NCI-H1436 (cell line): ENCODE measurements around the gene RTL3.
A peak's percentile ranks its signal among the peaks of the same experiment; 100 is the strongest.
"Not testable (repeated sequence)": the region's sequence is repeated elsewhere in the genome, so short reads cannot be mapped to it uniquely, and the experiment has no call there.

ENCODE experiments used
- DNase-seq: peaks from one replicate; lab custom pipeline; 2025; lab: John Stamatoyannopoulos, UW

The RTL3 gene, protein sequence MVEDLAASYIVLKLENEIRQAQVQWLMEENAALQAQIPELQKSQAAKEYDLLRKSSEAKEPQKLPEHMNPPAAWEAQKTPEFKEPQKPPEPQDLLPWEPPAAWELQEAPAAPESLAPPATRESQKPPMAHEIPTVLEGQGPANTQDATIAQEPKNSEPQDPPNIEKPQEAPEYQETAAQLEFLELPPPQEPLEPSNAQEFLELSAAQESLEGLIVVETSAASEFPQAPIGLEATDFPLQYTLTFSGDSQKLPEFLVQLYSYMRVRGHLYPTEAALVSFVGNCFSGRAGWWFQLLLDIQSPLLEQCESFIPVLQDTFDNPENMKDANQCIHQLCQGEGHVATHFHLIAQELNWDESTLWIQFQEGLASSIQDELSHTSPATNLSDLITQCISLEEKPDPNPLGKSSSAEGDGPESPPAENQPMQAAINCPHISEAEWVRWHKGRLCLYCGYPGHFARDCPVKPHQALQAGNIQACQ

DNA sequence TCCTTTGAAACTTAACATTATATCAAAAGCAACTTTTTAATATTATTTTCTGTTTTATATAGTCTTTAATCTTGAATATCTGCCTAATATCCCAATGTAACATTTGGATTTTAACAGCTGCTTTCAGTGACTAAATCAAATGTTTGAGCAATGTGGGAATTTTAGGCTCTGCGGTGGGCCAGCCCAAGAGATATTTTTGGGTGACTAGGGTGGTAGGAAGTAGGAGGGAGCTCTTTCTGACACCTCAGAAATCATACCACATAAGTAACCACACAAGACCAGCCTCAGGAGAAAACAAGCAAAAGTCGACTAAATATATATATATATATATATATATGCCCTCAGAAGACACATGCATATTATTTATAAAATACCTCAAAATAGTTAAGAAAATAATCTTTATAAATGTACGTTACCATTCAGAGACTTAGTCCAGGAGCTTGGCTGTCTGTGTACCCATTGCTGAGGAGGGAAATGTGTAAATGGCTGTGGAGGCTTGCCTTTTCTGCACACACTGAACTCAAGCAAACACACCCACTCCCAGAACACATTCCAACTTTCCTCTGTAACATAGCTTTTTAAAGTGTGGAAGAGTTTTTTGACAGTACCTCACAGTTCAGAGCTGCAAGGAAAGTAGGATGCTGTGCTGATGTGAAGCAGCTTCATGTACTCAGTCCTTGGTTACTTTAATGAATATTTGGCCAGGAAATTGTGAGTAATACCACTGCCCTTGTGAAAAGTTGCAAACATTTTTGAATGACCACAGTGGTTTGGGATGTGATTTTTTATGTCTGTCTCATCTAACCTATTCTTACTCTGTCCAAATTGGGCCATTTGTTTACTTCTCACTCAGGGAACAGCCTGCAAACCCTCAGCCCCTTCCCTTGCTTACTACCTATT lies at the start of gene RTL3:
Gene RTL3 (minus strand): TSS at position 484 of the 900 bp plus-strand sequence. CDS start 908 bp downstream, outside the sequence.
- DNase-seq, result no peak

DNA sequence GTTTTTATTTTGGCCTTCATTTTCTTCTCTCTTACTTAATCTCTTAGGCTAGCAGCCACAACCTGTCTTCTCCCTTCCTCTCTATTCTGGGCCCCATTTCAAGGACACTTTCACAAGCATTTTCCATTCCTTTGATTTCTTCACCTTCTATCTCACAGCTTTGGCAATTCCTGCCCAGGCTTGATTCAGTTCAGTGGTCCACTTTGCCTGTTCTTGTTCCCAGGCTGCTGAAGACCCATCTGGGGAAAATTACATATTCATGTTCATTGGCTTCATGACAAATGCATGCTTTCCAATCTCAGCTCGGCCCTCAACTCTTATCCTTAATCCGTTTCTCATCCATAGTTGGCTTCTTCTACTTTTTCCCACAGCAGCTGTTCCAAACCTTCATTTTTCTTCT lies 49.7 kb upstream of the RTL3 start:
- DNase-seq, result no peak

DNA sequence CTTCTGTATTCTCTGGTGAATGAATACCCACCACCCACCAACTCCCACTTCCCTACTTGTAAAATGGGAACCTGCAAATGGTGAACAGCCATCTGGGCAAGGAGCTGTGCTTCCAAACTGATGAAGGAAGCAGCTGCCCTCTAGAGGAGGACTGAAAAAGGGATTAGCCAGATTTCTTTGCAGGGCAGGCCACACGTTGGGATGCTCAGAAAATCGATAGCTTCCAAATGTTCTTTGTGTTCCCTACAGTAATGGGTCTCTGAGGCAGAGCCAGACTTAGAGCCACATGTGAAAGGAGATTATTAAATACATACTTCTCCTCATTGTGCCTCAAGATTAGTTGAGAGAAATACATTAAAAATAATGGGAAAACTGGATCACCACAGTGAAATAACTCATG lies 49.1 kb upstream of the RTL3 start:
- DNase-seq, result peak; percentile 0

DNA sequence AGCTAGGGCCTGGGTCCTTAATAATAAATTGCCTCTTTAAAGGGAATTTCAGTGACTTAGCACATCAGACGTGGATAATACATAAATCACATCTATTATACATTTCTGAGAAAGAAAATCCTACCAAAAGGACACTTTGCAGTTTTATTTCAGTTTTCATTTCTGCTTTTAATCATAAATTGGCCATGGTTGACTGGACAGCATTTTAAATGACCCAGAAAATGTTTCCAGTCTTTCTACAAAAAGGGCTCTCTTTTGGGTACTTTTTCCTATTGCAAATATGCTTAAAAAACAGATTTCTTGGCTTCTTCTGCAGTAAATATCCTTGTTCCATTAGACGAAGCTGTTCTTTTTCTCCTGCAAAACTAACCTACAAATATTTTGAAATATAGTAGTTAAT lies 46.9 kb upstream of the RTL3 start:
- no peak for DNase-seq

DNA sequence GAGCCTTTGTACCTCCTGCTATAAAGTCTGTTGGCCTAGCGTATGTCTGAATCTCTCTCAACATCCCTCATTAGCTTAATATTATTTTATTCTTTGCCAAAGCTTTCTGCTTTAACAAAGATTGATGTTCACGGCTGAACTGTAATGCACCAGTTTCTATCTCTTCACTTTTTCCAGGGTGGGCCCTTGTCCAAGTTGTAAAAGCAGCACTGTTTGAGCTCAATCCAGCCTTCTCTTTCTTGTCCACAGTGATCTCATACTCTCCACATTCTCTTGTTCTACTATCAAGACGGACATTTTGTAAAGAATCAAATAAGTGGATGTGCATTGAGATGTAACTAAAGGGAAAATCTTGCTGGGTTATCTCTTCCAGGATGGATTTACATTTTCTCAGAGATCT lies 34.4 kb upstream of the RTL3 start:
- DNase-seq, result no peak

DNA sequence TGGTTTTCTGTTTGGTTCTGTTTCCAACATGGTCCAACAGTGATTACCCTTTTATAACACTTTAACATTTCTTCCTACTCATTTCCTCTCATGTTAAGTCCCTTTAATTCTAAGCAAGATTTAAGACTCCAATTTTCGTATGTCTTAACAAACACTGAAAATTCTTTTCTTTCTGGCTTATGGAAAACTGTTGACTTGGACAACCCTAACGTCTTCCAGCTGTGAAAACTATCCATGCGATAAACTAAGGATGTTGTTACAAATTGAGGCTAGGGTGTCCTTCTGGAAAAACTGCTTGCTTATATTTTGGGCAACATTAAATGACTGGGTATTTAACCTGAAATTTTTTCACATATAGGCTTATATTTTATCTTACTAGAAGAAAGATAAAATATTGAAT lies 33.9 kb upstream of the RTL3 start:
- no peak for DNase-seq

DNA sequence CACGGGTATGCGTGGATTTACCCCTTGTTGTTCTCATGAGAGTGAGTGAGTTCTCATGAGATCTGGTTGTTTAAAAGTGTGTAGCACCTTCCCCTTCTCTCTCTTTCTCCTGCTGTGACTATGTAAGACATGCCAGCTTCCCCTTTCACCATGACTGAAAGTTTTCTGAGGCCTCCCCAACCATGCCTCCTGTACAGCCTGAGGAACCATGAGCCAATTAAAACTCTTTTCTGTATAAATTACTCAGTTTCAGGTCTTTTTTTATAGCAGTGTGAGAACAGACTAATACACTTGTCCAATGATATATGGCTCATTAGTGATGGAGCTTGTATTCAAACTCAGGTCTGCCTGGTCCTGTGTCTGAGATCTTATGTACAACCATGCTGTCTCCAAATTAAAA lies 28.5 kb upstream of the RTL3 start:
- DNase-seq, result no peak

DNA sequence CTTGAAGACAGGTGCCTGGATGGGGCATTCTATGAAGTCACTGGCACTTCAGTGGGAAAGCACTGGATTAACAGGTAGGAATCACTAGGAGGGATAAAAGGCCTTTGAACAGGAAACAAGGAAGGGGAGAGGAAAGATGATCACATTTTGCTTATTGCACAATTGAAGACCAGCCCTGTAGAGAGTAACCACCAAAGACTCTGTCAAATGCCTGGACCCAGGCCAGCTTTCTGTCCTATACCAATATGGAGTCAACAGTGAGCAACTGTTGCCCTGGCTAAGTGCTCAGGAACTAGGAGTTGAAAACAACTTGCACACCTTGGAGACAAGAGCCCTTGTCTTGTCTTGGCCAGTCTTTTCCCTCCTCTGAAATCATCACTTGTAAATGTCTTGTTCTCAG lies 14.1 kb upstream of the RTL3 start:
- DNase-seq, result no peak

DNA sequence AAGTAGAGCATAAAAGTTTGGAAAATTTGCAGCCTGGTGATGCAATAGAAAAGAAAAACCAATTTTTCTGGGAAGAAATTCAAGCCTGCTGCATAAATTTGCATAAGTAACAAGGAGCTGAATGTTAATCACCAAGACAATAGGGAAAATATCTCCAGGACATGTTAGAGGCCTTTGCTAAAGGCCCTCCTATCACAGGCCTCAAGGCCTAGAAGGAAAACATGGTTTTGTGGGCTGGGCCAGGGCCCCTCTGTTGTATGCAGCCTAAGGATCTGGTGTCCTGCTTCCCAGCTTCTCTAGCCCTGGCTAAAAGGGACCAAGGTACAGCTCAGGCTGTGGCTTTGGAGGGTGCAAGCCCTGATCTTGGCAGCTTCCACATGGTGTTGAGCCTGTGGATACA lies 6.2 kb upstream of the RTL3 start:
- no peak for DNase-seq

DNA sequence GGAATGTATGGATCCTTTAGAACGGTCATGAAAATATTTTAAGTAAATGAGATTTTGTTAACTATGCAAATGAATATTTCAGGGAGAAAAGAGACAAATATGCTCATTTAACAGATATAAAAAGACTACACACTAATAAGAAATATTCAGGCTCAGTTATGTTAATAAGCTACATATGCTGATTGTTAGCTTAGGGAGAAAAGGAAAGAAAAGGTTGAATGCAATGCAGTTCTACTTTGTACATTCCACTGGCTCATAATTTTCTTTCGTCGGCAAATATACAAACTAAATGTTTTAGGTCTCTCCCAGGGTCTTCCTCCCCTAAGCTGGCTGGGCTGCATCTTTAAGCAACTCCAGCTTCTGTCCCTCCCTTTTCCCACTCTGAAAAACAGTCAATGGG lies 2.7 kb upstream of the RTL3 start:
- DNase-seq, result no peak

DNA sequence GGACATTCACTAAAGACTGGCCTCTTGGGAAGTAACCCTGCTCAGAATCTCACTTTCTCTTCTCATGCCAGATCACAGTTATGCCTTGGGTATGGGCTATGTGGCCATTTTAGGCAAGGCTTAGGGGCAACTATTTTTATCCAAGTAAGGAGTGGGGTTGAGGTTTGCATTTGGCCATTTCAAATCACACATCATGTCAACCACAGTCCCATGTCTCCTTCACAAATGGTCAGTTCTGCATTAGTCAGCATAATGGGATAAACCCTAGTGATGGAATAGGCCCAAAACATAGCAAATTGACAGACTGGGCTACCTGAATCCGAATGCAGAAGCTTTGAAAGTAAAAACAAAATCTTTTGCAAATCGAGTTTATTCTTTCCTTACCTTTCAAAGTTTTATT lies 827 bp upstream of the RTL3 start:
- no peak for DNase-seq

DNA sequence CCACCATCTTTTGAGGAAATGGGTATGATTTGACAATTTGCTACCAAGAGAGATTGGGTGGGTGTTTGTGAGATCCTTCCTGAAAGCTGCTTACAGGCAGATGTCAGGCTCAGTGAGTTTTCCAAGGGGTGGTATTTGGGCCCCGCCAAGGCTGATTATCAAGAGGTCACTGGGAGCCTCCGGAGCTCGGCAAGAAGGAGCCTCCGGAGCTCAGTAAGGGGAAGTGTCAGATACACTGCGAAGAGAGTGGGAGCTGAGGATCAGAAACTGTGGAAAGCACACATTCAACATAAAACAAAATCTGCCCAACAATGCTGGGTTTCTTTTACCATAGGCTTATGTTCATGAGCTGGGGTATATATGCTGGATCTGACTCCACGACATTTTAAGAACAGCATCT lies 714 bp downstream of the RTL3 start:
- DNase-seq, result no peak

DNA sequence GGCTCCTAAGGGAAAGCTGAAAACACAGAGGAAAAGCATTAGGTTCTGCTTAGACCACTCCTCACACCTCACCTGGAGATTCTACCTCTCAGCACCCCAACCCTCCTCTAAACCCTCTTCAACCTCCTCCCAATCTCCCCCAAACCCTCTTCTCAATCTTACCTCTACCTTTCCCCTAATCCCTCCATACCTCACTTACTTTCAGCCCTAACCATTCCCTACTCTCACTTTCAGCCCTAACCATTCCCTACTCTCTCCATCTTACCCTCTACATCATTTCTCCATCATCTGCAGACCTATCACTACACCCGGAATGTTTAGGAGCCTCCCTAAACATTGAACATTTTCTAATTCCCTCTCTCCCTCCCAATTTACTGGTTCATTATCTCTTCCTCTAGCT lies 3.5 kb downstream of the RTL3 start:
- DNase-seq, result no peak

DNA sequence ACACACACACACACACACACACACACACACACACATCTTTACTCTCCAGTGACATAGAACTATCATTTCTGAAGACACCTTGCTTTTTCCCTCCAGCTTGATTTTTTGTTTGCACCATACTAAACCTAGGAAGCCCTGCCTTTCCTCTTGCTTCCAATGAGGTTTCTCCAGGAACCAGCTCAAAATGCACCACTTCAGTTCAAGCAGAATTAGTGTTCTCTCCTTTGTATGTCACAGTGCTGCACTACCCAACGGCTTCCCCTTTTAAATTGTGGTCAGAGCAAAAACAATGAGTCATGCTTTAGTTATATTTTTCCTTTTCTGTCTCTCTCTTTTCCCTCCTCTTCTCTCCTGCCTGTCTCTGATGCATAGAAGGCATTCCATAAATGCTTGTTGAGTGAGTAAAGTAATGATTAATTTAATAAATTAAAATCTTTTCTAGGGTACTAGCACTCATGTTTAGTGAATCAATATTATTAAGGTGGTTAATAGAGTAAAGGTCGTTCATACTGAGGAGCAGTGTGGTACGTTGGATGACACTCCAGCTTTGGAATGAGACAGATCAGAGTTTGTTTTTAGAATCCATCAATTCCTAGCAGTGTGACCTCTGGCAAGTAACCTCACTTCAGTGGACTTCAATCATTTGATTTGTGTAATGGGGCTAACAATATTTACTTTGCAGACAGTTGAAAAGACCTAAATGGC lies 5.9 kb downstream of the RTL3 start:
- DNase-seq, result no peak

DNA sequence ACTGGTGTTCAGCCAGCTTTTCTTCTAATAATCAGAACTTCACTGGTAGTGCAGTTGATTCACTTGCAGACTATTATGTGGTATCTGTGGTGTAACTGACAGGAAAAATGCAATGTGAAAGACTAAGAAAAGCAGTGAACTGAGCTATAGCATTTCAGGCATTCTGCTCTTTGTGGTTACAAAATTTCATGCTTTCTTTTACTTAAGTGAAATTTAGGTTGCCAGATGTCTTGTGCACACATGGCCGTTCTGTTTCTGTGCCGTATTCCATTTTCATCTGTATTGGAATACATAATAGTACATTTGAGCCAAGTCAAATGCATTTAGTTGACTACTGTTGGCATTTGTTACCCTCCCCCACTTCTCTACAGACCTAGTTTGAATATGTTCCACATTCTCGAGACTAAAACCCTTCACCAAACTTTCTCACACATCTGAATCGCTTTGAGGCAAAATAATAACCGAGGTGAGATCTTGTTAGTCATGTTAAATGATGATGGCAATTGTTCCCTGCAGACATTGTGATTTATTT lies 8.2 kb downstream of the RTL3 start:
- DNase-seq, result no peak

DNA sequence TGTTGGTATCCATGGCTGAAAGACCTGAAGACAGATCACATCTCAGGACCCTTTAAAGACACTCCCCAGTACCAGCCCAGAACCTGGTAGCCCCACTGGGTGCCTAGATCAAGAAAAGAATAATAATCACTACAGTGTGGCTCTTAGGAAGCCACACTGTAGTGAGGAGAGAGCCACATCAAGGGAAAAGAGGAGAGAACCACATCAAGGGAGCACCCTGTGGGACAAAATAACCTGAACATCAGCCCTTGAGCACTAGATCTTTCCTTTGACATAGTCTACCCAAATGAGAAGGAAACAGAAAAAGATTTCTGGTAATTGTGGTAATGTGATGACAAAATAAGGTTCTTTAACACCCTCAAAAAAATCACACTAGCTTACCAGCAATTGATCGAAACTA lies 15.3 kb downstream of the RTL3 start:
- DNase-seq, result no peak

DNA sequence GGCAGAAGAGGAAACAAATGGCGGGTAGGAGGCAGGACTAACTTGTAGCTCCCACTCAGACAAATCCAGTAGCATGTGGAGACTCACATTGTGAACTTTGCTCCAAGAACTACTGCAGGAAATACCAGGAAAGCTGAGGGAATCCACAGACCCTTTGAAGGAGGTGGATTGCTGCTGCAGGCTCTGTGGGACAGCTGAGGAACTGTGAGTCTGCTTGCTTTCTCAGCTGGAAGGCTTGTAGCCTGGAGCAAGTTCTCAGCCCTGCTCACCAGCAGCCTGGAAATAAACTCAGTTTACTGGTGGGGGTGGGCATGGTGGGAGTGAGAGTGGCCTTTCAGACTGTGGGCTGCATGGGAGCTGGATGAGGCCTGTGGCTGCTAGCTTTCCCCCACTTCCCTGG lies 16.0 kb downstream of the RTL3 start:
- no peak for DNase-seq

DNA sequence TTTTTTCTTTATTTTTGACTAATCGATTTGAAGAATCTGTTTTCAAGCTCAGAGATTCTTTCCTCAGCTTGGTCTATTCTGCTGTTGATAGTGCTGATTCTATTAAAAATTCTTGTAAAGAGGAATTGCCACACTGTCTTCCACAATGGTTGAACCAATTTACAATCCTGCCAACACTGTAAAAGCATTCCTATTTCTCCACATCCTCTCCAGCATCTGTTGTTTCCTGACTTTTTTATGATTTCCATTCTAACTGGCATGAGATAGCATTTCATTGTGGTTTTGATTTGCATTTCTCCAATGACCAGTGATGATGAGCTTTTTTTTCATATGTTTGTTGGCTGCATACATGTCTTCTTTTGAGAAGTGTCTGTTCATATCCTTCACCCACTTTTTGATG lies 23.0 kb downstream of the RTL3 start:
- DNase-seq, result not testable (repeated sequence)

DNA sequence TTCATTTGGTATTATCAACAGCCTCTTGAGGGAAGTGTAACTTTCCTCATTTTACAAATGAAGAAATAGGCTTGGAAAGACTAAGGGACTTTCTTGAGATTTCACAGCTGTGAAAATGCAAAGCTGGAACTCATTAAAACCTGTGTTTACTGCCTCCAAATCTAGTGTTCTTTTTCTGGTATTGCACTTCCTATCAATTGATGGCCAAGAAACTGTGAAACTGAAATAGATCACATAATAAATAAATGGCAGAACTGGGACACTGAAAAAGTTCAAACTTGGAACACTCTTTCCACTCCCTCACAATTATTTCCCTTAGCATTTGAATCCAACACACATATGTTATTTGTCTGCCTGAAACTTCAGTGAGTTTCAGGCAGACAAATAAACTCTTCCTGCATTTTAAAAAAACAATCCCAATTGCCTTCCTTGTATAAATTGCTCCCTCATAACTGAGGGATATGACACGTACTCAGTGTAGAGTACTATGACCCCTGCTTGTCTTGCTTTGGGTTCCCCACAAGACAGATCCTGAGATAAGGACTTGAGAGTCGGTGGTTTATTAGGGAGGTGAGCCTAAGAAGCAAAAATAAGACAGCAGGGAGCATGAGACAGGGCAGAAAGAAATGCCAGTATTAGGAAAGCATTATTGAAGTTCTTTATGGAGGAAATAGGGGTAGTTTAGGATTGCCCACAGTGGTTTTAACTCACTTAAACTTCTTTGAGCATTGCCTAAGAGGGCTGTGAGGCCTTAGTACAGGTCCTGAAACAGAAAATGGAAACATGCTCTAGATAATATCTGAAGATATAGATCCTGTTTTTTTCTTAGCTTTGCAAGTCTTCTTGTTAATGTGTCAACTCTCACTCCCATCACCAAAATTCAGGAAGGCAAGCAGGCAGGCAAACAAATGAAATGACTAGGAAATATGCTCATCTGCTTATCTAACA lies 33.9 kb downstream of the RTL3 start:
- no peak for DNase-seq

DNA sequence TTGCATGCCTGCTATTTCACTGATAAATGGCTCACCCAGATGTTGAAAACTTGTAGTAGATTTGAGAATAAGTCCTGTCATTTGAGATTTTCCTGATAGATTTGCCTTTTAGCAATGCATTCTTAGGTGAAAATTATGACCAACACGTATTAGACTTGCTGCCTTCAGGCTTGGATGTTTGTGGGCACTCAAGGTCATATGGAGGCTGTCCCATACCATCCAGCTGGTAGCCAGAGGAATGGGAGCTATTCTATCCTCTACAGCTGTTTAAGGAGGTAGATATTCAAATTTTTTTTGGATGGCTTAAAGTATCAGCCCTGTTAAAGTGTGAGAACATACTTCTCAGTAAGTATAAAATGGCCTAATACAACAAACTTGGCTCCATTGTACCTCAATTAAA lies 34.7 kb downstream of the RTL3 start:
- no peak for DNase-seq

DNA sequence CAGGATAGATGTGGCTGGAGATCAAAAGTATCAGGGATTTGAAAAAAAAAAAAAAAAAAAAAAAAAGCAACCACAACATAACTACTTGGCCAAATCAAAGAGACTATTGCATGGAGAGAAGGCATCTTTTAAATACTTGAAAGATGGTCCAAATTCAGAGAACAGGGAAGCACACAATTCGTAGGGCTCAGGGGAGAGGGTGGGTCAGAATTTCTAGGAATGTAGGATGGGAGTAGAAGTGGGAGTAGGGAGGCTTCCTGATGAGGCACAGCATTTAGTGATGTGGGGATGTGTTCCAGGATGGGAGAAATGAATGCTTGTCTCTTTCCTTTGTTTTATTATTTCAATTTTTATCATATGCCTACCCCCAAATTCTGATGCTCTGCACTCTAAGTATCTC lies 36.3 kb downstream of the RTL3 start:
- DNase-seq, result no peak
